ENCODE results near the gene IL9R.
"Not testable (repeated sequence)": the region's sequence is repeated elsewhere in the genome, so short reads cannot be mapped to it uniquely, and the experiment has no call there.

The IL9R gene

GRCh38 chrX:155998761-155999510, 1.4 kb downstream of the IL9R start:
- DNase-seq (ENCODE audit: low spot score): no peak

- DNase-seq (ENCODE audit: low spot score): not testable (repeated sequence)
Measured at GRCh38 chrX:155999751-156000150, 2.3 kb downstream of the IL9R start.

DNA sequence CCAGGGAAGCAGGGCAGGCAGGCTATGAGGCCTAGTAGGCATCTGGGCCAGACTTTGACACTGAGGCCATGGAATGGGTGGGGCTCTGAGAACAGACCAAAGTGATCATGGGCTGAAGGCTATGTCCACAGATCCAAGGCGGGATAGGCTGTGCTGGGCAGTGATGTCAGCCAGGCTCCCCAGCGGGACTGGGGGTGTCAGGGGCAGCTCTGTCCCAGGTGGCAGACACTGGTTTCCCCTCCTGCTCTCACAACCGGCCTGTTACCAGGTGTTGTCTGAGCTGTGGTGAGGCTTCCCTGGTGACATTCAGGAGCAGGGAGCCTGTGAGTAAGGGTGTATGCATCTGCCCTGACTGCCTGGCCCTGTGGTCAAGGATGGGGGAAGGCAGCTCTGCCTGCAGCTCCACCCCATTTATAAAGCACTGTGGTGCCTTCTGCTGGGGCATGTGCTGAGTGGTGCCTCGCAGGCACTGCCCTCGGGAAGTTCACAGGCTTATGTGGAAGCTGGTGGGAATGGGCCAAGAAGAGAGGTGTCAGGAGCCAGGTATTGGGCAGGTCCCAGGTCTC, 2.9 kb downstream of the IL9R start:
- DNase-seq (ENCODE audit: low spot score): no peak

DNA sequence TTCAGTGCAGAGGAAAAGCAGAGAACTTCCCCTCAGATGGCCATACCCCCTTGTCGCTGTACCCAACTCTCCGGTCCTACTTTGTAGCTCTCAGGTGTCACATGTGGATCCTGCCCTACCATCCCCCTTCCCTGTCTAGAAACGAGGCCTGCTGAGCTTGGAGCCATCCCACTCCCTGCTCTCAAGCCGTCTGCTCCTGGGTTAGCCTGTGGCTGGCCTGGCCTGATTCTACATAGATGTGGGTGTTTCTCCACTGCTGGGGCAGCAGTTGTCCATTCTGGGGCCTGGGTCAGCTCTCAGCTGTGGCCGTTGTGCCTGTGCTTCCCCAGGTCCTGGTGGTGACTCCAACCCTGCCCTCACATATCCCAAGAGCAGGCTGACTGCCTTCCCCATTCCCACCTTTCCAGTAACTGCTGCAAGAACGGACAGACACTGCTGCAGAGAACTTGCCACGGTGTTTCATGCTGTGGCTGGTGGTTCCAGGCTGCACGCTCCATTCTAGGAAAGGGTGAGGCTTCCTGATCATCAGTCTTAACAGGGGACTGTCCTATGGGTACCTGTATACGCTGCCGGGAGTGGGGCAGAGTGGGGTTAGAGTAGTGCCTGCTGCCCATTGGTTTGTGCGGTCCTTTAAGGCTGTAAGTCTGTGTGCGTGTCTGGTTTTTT, 3.6 kb downstream of the IL9R start:
- DNase-seq (ENCODE audit: low spot score): no peak

DNA sequence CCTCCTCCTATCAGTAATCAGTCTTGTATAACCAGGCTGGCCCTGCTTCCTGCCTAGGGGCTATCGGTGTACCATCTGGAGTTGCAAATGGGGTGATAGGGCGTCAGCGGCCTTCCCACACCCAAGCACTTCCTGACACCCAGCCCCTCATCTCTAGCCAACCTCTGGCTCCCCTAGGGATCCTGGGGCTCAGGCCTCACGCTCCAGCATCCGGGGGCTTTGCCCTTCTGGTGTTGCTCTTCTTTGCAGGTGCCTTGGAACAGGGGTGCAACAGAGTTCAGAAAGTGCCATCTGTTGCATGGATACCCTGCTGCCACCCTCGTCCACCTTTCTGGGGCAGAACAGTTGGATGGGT, 4.1 kb downstream of the IL9R start:
- no peak for DNase-seq (ENCODE audit: low spot score)

GRCh38 chrX:156002507-156002906, 5.0 kb downstream of the IL9R start:
- peak; percentile 38 for DNase-seq (ENCODE audit: low spot score)

DNA sequence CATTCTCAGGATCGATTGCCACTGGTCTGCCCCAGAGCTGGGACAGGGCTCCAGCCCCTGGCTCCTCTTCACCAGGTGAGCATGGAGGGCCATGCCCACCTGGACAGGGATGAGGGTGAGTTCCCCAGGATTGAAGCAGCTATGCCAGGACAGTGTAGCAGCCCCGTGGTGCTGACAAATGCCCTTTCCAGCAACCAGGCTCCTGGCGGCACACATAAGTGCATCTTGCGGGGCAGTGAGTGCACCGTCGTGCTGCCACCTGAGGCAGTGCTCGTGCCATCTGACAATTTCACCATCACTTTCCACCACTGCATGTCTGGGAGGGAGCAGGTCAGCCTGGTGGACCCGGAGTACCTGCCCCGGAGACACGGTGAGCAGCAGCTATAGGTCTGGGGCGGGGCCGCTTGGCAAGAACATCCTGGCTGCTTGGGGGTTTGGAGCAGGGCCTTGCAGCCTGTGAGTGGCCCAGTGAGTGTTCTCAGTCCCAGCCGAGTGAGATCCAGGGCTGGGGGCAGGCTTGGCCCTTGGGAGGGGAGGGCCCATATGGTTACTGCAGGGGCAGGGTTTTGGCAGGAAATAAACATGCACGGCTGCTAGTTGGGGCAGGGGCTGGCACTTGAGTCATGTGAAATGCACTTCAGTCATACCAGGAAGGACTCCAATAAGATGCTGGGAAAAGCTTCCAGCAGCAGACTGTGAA, 6.1 kb downstream of the IL9R start:
- no peak for DNase-seq (ENCODE audit: low spot score)

GRCh38 chrX:156004256-156004655, 6.8 kb downstream of the IL9R start:
- DNase-seq (ENCODE audit: low spot score): no peak

DNA sequence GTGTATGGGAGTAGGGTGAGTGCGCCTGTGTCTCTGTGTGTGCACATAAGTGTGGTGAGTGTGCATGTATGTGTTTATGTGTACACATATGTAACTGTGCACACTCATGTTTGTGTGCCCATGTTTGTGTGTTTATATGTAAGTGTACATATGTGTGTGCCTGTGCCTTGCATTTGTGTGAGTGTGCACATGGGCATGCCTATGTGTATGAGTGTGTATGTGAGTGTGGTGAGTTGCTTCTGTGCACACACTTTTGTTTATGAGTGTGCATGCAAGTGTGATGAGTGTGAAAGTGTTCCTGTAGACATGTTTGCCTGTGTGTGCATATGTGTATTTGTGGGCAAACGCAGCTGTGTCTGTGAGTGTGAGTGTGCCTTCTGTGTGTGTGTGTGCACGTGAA, 7.2 kb downstream of the IL9R start:
- no peak for DNase-seq (ENCODE audit: low spot score)

- no peak for DNase-seq (ENCODE audit: low spot score)
Measured at GRCh38 chrX:156005144-156005543, 7.6 kb downstream of the IL9R start.

DNA sequence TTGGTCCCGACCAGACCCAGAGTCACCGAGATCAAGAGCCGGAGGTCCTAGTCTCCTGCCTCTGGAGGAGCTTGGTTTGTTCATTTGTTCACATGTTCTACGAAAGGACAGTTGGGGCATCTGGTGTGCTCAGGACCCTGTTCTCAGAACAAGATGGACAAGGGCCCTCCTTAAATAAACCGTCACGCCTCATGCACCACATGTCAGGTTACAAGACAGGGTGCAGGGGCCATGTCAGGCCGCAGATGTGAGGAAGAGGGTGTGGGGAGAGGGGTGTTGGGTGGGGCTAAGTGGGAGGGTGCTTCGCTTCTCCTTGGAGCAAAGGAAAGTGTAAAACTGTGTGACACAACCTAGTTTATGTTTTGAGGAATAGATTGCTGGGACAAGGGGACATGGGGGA, 9.0 kb downstream of the IL9R start:
- not testable (repeated sequence) for DNase-seq (ENCODE audit: low spot score)

GRCh38 chrX:156008379-156008778, 10.9 kb downstream of the IL9R start:
- DNase-seq (ENCODE audit: low spot score): not testable (repeated sequence)

DNA sequence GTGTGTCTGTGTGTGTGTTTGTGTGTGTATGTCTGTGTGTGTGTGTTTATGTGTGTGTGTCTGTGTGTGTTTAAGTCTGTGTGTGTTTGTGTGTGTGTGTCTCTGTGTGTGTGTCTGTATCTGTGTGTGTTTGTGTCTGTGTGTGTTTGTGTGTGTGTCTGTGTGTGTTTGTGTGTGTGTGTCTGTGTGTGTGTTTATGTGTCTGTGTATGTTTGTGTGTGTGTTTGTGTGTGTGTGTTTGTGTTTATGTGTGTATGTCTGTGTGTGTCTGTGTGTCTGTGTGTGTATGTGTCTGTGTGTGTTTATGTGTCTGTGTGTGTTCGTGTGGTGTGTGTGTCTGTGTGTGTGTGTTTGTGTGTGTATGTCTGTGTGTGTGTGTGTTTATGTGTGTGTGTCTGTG, 11.4 kb downstream of the IL9R start:
- no peak for DNase-seq (ENCODE audit: low spot score)

DNA sequence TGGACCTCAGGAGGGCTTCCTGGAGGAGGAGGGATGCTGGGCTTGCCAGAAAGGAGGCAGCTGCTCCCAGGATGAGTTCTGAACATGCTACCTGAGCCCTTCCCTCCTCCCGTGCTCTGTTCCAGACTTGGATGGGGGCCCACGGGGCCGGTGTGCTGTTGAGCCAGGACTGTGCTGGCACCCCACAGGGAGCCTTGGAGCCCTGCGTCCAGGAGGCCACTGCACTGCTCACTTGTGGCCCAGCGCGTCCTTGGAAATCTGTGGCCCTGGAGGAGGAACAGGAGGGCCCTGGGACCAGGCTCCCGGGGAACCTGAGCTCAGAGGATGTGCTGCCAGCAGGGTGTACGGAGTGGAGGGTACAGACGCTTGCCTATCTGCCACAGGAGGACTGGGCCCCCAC, 12.2 kb downstream of the IL9R start:
- not testable (repeated sequence) for DNase-seq (ENCODE audit: low spot score)

DNA sequence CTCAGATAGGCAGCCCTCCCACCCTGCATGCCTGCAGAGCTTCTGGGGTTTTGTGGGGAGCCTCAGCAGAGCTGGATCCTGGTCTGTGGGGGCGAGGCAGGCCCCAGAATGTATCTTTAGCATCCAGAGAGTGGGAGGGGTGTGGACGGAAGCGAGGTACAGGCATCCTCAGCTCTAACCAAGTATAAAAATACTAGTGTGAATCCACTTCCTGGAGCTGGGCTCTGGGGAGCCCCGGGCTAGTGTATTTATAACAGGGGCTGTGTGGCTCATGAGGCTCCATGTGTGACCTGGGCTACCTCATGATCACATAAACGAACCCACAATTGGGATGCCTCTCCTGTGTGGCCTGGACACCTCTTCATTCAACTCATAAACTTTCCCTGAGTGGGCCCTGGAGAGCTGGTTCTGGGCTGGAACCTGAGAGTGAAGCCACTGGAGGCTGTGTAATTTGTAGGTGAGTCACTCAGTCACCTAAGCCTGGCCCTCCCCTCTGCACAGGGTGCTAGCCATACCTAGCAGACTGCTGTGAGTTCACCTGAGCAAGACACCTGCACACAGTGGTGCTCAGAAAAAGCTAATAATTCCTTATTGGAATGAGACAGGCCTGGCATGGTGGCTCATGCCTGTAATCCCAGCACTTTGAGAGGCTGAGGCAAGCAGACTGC, 15.9 kb downstream of the IL9R start:
- not testable (repeated sequence) for DNase-seq (ENCODE audit: low spot score)

- not testable (repeated sequence) for DNase-seq (ENCODE audit: low spot score)
Measured at GRCh38 chrX:156019846-156020245, 22.4 kb downstream of the IL9R start.

GRCh38 chrX:156023002-156023401, 25.5 kb downstream of the IL9R start:
- DNase-seq (ENCODE audit: low spot score): not testable (repeated sequence)

DNA sequence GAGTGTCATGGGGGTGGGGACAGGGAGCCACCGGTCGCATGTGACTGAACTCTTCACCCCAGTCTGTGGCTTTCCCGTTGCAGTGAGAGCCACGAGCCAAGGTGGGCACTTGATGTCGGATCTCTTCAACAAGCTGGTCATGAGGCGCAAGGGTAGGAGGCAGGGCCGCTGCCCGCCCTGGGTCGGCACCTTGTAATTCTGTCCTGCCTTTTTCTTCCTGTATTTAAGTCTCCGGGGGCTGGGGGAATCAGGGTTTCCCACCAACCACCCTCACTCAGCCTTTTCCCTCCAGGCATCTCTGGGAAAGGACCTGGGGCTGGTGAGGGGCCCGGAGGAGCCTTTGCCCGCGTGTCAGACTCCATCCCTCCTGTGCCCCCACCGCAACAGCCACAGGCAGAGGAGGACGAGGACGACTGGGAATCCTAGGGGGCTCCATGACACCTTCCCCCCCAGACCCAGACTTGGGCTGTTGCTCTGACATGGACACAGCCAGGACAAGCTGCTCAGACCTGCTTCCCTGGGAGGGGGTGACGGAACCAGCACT, 27.5 kb downstream of the IL9R start:
- not testable (repeated sequence) for DNase-seq (ENCODE audit: low spot score)

DNA sequence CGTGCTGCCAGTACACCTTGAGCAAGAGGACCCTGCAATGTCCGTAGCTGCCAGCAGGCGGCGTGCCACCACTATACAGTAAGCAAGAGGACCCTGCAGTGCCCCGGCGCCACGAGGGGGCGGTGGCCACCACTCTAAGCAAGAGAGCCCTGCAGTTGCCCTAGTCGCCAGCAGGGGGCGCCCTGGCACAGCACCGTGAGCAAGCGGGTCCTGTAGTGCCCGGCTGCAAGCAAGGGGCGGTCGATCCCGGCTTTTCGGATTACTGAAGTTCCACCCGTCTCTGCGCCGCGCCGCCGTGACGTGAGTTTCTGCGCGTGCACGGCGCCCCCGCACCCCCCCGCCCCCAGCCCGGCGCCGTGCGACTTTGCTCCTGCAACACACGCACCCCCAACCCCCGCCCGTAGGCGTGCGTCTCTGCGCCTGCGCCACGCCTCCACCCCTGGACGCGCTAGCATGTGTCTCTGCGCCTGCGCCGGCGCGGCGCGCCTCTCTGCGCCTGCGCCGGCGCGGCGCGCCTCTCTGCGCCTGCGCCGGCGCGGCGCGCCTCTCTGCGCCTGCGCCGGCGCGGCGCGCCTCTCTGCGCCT, 31.2 kb downstream of the IL9R start:
- not testable (repeated sequence) for DNase-seq (ENCODE audit: low spot score)

- DNase-seq (ENCODE audit: low spot score): not testable (repeated sequence)
Measured at GRCh38 chrX:156029296-156029695, 31.8 kb downstream of the IL9R start.

DNA sequence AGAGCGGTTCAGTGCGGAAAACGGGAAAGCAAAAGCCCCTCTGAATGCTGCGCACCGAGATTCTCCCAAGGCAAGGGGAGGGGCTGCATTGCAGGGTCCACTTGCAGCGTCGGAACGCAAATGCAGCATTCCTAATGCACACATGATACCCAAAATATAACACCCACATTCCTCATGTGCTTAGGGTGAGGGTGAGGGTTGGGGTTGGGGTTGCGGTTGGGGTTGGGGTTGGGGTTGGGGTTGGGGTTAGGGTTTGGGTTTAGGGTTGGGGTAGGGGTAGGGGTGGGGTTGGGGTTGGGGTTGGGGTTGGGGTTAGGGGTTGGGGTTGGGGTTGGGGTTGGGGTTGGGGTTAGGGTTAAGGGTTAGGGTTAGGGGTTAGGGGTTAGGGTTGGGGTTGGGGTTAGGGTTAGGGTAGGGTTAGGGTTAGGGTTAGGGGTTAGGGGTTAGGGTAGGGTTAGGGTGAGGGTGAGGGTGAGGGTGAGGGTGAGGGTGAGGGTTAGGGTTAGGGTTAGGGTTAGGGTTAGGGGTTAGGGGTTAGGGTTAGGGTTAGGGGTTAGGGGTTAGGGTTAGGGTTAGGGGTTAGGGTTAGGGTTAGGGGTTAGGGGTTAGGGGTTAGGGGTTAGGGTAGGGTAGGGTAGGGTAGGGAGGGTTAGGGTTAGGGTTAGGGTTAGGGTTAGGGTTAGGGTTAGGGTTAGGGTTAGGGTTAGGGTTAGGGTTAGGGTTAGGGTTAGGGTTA, 32.4 kb downstream of the IL9R start:
- DNase-seq (ENCODE audit: low spot score): not testable (repeated sequence)
